ENCODE data around the gene PPP2R1B.
A peak's percentile ranks its signal among the peaks of the same experiment; 100 is the strongest.
"Not testable (repeated sequence)": the region's sequence is repeated elsewhere in the genome, so short reads cannot be mapped to it uniquely, and the experiment has no call there.

PPP2R1B gene

GRCh38 chr11:111724615-111725129 is 41.5 kb downstream of the PPP2R1B start:
- no peak for DNase-seq (ENCODE audit: low read depth)

- DNase-seq (ENCODE audit: low read depth), result no peak
Observed at GRCh38 chr11:111723595-111723994, 42.6 kb downstream of the PPP2R1B start.

GRCh38 chr11:111722501-111722900 is 43.7 kb downstream of the PPP2R1B start:
- DNase-seq (ENCODE audit: low read depth), result no peak

- no peak for DNase-seq (ENCODE audit: low read depth)
Observed at GRCh38 chr11:111720801-111721494, 45.2 kb downstream of the PPP2R1B start.

- DNase-seq (ENCODE audit: low read depth), result no peak
Observed at GRCh38 chr11:111719379-111719778, 46.8 kb downstream of the PPP2R1B start.

- DNase-seq (ENCODE audit: low read depth), result no peak
Observed at GRCh38 chr11:111718859-111719258, 47.3 kb downstream of the PPP2R1B start.

- peak; percentile 61 for DNase-seq (ENCODE audit: low read depth)
Observed at GRCh38 chr11:111718436-111718835, 47.8 kb downstream of the PPP2R1B start.

DNA sequence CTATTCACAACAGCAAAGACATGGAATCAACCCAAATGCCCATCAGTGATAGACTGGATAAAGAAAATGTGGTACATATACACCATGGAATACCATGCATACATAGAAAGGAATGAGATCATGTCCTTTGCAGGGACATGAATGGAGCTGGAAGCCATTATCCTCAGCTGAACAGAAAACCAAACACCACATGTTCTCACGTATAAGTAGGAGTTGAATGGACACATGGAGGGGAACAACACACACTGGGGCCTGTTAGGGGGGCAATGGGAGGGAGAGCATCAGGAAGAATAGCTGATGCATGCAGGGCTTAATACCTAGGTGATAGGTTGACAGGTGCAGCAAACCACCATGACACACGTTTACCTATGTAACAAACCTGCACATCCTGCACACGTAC is 48.5 kb downstream of the PPP2R1B start:
- DNase-seq (ENCODE audit: low read depth), result not testable (repeated sequence)

DNA sequence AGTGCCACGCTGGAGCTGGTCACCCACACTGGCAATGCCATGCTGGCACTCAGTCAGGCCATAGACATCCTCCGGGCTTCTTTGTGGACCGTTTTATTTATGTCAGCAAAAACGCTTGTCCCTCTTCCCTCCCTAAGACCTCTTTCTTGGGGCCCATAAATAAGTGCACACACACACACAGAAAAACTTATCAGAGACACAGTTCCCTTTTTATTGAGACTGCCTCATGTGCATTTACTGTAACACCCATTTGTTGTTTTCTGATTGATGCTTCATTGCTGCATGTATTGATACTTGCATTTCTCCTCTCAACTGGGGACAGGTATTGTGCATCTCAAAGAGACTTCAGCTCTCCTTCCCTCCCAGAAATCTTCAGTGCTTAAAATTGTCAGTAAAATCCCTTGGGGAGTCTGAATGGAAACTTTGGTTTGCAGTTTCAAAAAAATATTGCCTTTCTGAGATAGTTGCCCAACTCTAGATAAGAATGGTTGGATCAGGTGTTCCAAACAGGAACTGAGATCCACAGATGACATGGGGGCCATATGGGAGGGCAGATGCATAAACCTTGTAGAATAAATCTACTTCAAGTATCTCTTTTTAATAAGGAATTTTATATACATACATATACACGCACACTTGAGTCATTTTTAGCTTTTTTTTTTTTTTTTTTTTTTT is 50.9 kb downstream of the PPP2R1B start:
- no peak for DNase-seq (ENCODE audit: low read depth)

DNA sequence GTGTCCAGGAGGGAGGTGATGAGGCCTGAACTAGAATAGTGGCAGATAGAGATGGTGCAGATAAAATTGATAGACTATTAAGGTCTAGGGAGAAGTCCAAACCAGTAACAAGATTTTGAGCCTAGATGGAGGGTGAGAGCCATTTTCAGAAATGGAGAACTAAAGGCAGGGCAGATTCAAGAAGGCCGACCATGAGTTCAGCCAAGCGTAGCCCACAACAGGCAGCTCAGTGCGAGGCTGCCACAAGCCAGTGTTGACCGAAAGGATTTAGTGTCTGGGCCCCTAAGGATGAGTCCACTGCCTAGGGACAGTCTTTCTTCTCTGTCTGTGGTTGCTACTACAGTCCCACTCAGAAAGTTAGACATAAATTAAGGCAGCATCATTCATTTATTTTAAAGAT is 51.7 kb downstream of the PPP2R1B start:
- DNase-seq (ENCODE audit: low read depth), result no peak

DNA sequence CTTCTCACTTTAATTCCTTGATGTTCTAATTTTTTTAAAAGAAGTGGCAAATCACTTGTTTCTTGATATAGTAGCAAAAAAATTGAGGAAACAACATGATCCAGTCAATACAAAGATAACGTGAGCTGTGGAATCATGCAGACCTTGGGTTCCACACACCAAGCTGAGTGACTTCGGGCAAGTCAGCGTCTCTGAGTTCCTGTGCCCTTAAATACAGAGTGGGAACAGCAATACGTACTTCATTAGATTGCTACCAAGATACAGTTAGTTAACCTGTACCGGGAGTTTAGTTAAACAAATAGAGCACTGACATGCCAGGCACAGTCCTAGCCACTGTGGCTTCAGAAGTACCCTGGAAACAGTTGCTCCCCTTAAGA is 58.5 kb downstream of the PPP2R1B start:
- DNase-seq (ENCODE audit: low read depth), result no peak

DNA sequence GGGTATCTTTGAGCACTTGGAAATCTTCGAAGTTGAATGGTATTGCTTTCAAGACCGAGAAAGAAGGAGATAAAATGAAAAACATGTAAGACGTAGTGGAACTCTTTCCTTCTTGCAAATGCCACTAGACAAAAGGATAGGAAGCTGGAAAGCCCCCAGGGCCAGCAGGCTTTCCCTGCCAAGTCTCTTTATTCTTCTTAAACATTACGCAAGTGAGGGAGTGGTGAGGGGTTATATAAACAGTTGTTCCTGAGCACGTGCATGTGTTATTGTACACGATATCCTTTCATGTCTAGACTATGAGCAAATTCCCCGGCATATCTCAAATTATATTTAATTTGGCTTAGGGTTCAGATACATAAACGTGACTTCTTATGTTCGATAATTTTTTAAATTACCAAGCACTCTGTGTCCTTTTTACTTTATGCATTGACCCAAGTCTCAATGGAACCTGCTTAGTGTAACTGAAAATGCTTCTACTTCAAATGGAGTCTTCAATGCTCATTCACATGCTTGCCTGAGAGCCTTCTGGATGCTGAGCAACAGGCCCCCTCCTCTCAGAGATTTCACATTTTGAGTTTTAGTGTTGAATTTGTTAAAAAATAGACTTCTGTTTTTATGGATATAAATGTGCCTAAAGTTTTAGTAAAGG is 59.0 kb downstream of the PPP2R1B start:
- DNase-seq (ENCODE audit: low read depth), result peak; percentile 45

DNA sequence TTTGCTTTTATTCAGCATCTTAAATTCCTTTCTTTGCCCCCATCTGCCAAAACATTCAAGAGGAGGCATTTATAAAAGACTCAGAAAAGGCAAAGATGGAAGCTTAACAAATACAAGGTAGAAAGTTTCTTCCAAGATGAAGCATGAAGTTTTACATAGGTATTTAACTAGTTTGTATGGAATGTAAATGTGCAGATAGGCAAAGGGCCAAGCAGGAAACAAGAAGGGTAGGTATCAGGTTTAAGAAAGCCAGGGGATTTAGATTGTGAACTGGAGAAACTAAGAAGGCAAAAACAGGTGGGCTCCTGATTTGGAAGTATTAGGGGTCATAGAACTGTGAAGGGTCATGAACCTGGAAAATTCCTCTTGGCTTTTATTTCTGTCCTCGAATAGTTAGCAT is 62.6 kb downstream of the PPP2R1B start:
- DNase-seq (ENCODE audit: low read depth), result no peak

DNA sequence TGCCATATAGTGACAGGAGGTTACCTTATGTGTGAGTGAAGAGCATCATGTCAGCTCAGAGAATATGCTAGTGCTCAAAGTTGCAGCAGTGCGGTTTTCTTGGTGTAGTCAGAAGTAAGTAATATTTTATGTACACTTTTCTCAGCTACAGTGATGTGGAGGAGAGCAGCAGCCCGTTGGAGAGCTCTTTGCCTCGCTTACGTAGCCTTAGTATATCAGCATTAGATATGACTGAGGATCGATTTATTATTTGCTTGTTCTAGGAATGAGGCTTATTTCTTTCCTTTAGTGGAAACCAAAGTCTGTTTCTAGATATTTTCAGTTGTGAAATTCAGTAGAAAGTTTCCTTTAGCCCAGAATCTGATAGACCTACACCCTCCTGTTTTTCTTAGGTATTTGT is 63.6 kb downstream of the PPP2R1B start:
- no peak for DNase-seq (ENCODE audit: low read depth)

GRCh38 chr11:111700162-111700561 is 66.0 kb downstream of the PPP2R1B start:
- DNase-seq (ENCODE audit: low read depth), result no peak

- DNase-seq (ENCODE audit: low read depth), result no peak
Observed at GRCh38 chr11:111699579-111700156, 66.5 kb downstream of the PPP2R1B start.

- DNase-seq (ENCODE audit: low read depth), result no peak
Observed at GRCh38 chr11:111698852-111699559, 67.2 kb downstream of the PPP2R1B start.

DNA sequence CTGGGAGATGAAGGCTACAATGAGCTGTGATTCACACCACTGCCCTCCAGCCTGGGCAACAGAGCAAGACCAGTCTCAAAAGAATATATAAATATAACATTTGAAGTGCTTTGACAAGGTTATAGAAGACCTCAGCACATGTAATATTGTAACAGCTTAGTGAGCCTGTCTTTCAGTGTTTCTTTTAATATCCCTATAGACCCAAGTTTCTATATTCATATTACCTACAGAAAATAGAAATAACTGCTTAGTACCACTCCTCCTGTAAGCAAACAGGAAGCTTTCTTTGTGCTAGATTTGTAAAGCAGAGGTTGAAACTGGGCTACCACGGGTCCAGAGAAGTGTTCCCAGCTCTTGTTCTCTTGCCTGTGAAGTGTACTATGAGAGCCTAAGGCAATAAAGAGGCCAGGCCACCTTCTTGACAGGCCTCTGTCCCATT is 68.2 kb downstream of the PPP2R1B start:
- no peak for DNase-seq (ENCODE audit: low read depth)

- peak; percentile 73 for DNase-seq (ENCODE audit: low read depth)
Observed at GRCh38 chr11:111696556-111696955, 69.6 kb downstream of the PPP2R1B start.

GRCh38 chr11:111694851-111695250 is 71.3 kb downstream of the PPP2R1B start:
- DNase-seq (ENCODE audit: low read depth), result peak; percentile 91

DNA sequence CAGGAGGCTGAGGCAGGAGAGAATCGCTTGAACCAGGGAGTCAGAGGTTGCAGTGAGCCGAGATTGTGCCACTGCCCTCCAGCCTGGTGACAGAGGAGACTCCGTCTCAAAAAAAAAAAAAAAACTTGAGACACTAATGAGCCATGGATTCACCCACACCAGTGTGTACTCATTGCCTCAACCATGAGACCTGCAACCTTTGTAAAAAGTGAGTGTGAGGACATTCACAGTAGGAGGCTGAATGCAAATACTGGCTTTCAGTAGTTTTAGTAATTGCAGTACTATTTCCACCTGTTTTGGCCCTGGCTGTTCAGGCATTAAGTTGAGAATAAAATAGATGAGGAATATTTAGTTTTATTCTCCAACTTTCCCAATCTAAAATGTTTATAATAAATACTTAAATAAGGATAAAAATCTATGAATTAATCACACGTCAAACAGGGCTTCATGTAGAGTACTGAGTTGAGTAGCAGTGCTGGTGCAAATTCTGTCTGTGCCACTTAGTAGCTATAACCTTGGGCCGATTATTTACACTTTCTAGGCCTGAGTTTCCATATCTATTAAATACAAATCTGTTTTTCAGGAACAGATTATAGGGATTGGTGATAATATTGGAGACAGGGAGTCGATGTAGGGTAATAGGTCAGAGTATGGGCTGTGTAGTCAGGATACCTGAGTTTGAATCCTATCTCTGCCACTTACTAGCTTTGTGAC is 72.8 kb downstream of the PPP2R1B start:
- DNase-seq (ENCODE audit: low read depth), result no peak
